Fibroblast of the aortic adventitia (primary cell): ENCODE data around the gene SIGLEC7. TPM values are rescaled to one million over a fixed set of nuclear protein-coding genes. Genes with fewer than 3 reads are reported as not detected.

Experiments
- DNase-seq: peaks from one replicate; pipeline ENCODE4 v3.0.0-alpha.2; 2010; ENCODE audit warnings: low read depth
- H3K4me3 ChIP-seq: 2 replicates; pipeline ENCODE4 v1.5.1; 2011; ENCODE audit warnings: low read depth, mild to moderate bottlenecking, control low read depth, low read length, moderate library complexity
- CTCF ChIP-seq: IDR thresholded peaks from 2 replicates; pipeline ENCODE4 v1.5.1; 2011; ENCODE audit warnings: mild to moderate bottlenecking, low read length, control low read depth, inconsistent platforms; ENCODE audit not compliant: insufficient read depth
- total RNA-seq: library from RNA; depleted of rRNA; stranded (reverse); fragments of >200 nt; gene quantifications from 2 replicates; pipeline ENCODE4 v1.2.3, GENCODE V29; 2012; ENCODE audit warnings: low replicate concordance

Gene SIGLEC7
- total RNA-seq, 1 donor = not detected

GRCh38 chr19:51201712-51202111 is 59.6 kb downstream of the SIGLEC7 start:
- no peak for TF ChIP-seq CTCF
- H3K4me3 ChIP-seq = no peak overlapping the region
- no peak for DNase-seq

Other genes starting within 250 kb of the SIGLEC7 start
- not detected in 2 replicates for gene KLK4, start 230.9 kb upstream of the SIGLEC7 start, total RNA-seq
- gene KLK5, start 189.3 kb upstream of the SIGLEC7 start, total RNA-seq = 0.99 TPM in 1 of 2 replicates, not detected in the other
- not detected in 2 replicates for gene KLK6, start 172.7 kb upstream of the SIGLEC7 start, total RNA-seq
- 0.18 TPM in 1 of 2 replicates, not detected in the other for gene KLK7, start 158.4 kb upstream of the SIGLEC7 start, total RNA-seq
- not detected in 2 replicates for gene KLK8, start 140.7 kb upstream of the SIGLEC7 start, total RNA-seq
- gene KLK10, start 122.6 kb upstream of the SIGLEC7 start, total RNA-seq = 0.27 TPM in 1 of 2 replicates, not detected in the other
- not detected in 2 replicates for gene KLK11, start 115.7 kb upstream of the SIGLEC7 start, total RNA-seq
- not detected in 2 replicates for gene KLK12, start 107.3 kb upstream of the SIGLEC7 start, total RNA-seq
- gene KLK13, start 77.2 kb upstream of the SIGLEC7 start, total RNA-seq = not detected in 2 replicates
- not detected in 2 replicates for gene KLK14, start 59.4 kb upstream of the SIGLEC7 start, total RNA-seq
- gene CTU1, start 33.9 kb upstream of the SIGLEC7 start, total RNA-seq = 3.2 and 6.4 TPM in 2 replicates
- gene SIGLEC9, start 17.4 kb upstream of the SIGLEC7 start, total RNA-seq = 0.09 TPM in 1 of 2 replicates, not detected in the other
- gene CD33, start 82.8 kb downstream of the SIGLEC7 start, total RNA-seq = not detected in 2 replicates
- gene SIGLECL1, start 108.8 kb downstream of the SIGLEC7 start, total RNA-seq = not detected in 2 replicates
- gene IGLON5, start 169.3 kb downstream of the SIGLEC7 start, total RNA-seq = not detected in 2 replicates
- 0.27 TPM in 1 of 2 replicates, not detected in the other for gene VSIG10L, start 199.8 kb downstream of the SIGLEC7 start, total RNA-seq
- 66.8 and 104 TPM in 2 replicates for gene ETFB, start 224.1 kb downstream of the SIGLEC7 start, total RNA-seq
- gene CLDND2, start 226.7 kb downstream of the SIGLEC7 start, total RNA-seq = 0.36 TPM in 1 of 2 replicates, not detected in the other
- not detected in 2 replicates for gene NKG7, start 230.4 kb downstream of the SIGLEC7 start, total RNA-seq
- not detected in 2 replicates for gene LIM2, start 245.7 kb downstream of the SIGLEC7 start, total RNA-seq
- not detected in 2 replicates for gene C19orf84, start 248.3 kb downstream of the SIGLEC7 start, total RNA-seq